Endothelial cell of umbilical vein (primary cell): ENCODE measurements around the gene LSMEM2. TPM values are rescaled to one million over a fixed set of nuclear protein-coding genes. Genes with fewer than 3 reads are reported as not detected.

Source experiments
- BruUV-seq: library from RNA; stranded (reverse); fragments of 400-500 nt; replicated peaks from 2 replicates; lab custom pipeline; 2021; lab: Mats Ljungman, UMichigan
- CTCF ChIA-PET: fragments of 300-600, 350-600 bp; sonication (Branson Sonifier 250); formaldehyde crosslinking; loops from one replicate; lab custom pipeline; 2021; ENCODE audit warnings: antibody characterized with exemption, inconsistent platforms; lab: Charles Lee
- POLR2A ChIA-PET: fragments of 300-600, 350-600 bp; sonication (Branson Sonifier 250); formaldehyde crosslinking; loops from one replicate; lab custom pipeline; 2021; ENCODE audit warnings: antibody characterized with exemption, inconsistent platforms; lab: Charles Lee
- DNase-seq: peaks from one replicate; pipeline ENCODE4 v3.0.0-alpha.2; 2011; ENCODE audit warnings: low read depth, low spot score
- FAIRE-seq: peaks from 2 replicates; lab custom pipeline; 2011; peaks lifted over from hg19 to GRCh38; lab: Jason Lieb, UNC
- H2AFZ ChIP-seq: 2 replicates; pipeline ENCODE4 v1.6.0; 2012; ENCODE audit warnings: low read depth, low read length, control low read depth, inconsistent platforms
- H3K27ac ChIP-seq: 2 replicates; pipeline ENCODE4 v1.5.1; 2011; ENCODE audit warnings: low read depth, mild to moderate bottlenecking, control low read depth, low read length, moderate library complexity; ENCODE audit not compliant: insufficient read depth
- H3K27me3 ChIP-seq, 2 experiments: 2 replicates each; pipeline versions ENCODE4 v1.6.0 to v1.6.1; 2011; ENCODE audit warnings: low read length in 2 of 2, mixed read lengths in 1 of 2; ENCODE audit not compliant: control insufficient read depth in 2 of 2, insufficient read depth in 2 of 2
- H3K36me3 ChIP-seq, 2 experiments: 2 replicates in 1 of 2; 3 replicates in 1 of 2; pipeline ENCODE4 v1.5.1; 2011; ENCODE audit warnings: low read length in 2 of 2, mild to moderate bottlenecking in 1 of 2, moderate library complexity in 1 of 2; ENCODE audit not compliant: control insufficient read depth in 2 of 2, insufficient read depth in 2 of 2; ENCODE audit errors: extremely low read depth in 1 of 2
- H3K4me1 ChIP-seq: 3 replicates; pipeline ENCODE4 v1.5.1; 2011; ENCODE audit warnings: mild to moderate bottlenecking, low read length; ENCODE audit not compliant: control insufficient read depth, insufficient read depth; ENCODE audit errors: extremely low read depth
- H3K4me2 ChIP-seq: 2 replicates; pipeline ENCODE4 v1.6.1; 2011; ENCODE audit warnings: low read length, control low read depth, mixed read lengths; ENCODE audit not compliant: insufficient read depth
- H3K4me3 ChIP-seq, 3 experiments: fragments of 200-600 bp in 1 of 3; sonication (generic), shearing (Covaris generic) in 1 of 3; replicated peaks in 1 of 3; 2 replicates each; pipeline ENCODE4 v1.5.1; 2011 to 2016; ENCODE audit warnings: control low read depth in 3 of 3, low read length in 3 of 3, mild to moderate bottlenecking in 2 of 3, inconsistent platforms in 1 of 3, low read depth in 1 of 3, moderate library complexity in 1 of 3; ENCODE audit not compliant: insufficient read depth in 1 of 3
- H3K79me2 ChIP-seq: 2 replicates; pipeline ENCODE4 v1.6.0; 2012; ENCODE audit warnings: low read length, inconsistent platforms; ENCODE audit not compliant: control insufficient read depth, insufficient read depth
- H3K9ac ChIP-seq: replicated peaks from 2 replicates; pipeline ENCODE3; 2011; ENCODE audit warnings: low read length, control low read depth; ENCODE audit not compliant: insufficient read depth; ENCODE audit errors: extremely low read depth
- H3K9me1 ChIP-seq: replicated peaks from 3 replicates; pipeline ENCODE4 v1.6.0; 2011; ENCODE audit warnings: mild to moderate bottlenecking, low read length; ENCODE audit not compliant: control insufficient read depth, insufficient read depth; ENCODE audit errors: extremely low read depth
- H3K9me3 ChIP-seq: replicated peaks from 2 replicates; pipeline ENCODE4 v1.5.1; 2012; ENCODE audit warnings: low read length, inconsistent platforms; ENCODE audit not compliant: control insufficient read depth, insufficient read depth
- H4K20me1 ChIP-seq: replicated peaks from 2 replicates; pipeline ENCODE3; 2011; ENCODE audit warnings: mild to moderate bottlenecking, low read length; ENCODE audit not compliant: control insufficient read depth, insufficient read depth; ENCODE audit errors: extremely low read depth
- EZH2 ChIP-seq: IDR thresholded peaks from 2 replicates; pipeline ENCODE4 v1.6.1; 2012; ENCODE audit warnings: borderline replicate concordance, low read depth, mild to moderate bottlenecking, moderate library complexity, low read length, inconsistent platforms; ENCODE audit not compliant: severe bottlenecking
- FOS ChIP-seq: IDR thresholded peaks from 2 replicates; pipeline ENCODE4 v1.6.1; 2011; ENCODE audit warnings: mild to moderate bottlenecking, low read length, moderate library complexity, borderline replicate concordance; ENCODE audit not compliant: insufficient read depth
- GATA2 ChIP-seq: IDR thresholded peaks from 2 replicates; pipeline ENCODE4 v1.7.0; 2011; ENCODE audit warnings: low read depth, mild to moderate bottlenecking, moderate library complexity, mixed read lengths, low read length; ENCODE audit not compliant: insufficient read length, insufficient read depth
- JUN ChIP-seq: IDR thresholded peaks from 2 replicates; pipeline ENCODE4 v1.6.1; 2011; ENCODE audit warnings: borderline replicate concordance, low read depth; ENCODE audit not compliant: insufficient read length, insufficient read depth
- MYC ChIP-seq: IDR thresholded peaks from one replicate; pipeline ENCODE4 v1.6.1; 2011; ENCODE audit warnings: mild to moderate bottlenecking, low read depth, low read length
- POLR2A ChIP-seq: IDR thresholded peaks from 2 replicates; pipeline ENCODE4 v1.6.1; 2012; ENCODE audit warnings: low read depth, mild to moderate bottlenecking, control low read depth, low read length
- POLR2AphosphoS5 ChIP-seq: IDR thresholded peaks from 2 replicates; pipeline ENCODE4 v1.6.1; 2012; ENCODE audit warnings: low read depth, mild to moderate bottlenecking, control low read depth, low read length, moderate library complexity; ENCODE audit not compliant: insufficient read depth
- dilution Hi-C: fragments of 300-500 bp; cut with MboI; formaldehyde crosslinking; loops from one replicate; pipeline ENCODE4 v1.15.0; 2019; ENCODE audit warnings: low sequenced_read_pairs; ENCODE audit not compliant: extremely low pct_ligation_motif_present
- intact Hi-C: fragments of 100-400 bp; cut with micrococcal nuclease; formaldehyde crosslinking; loops from one replicate; pipeline ENCODE4 v1.10.0; 2022
- polyA plus RNA-seq, 4 experiments: library from polyadenylated mRNA; depleted of rRNA in 3 of 4; stranded (reverse) in 3 of 4; unstranded in 1 of 4; fragments of >200 nt; gene quantifications; 2 replicates each; pipeline versions ENCODE4 v1.2.1 to v1.2.3, GENCODE V29; 2011 to 2012; ENCODE audit warnings: missing spikeins in 1 of 4
- total RNA-seq: library from RNA; stranded (reverse); gene quantifications from 2 replicates; pipeline ENCODE4 v1.2.3, GENCODE V29; 2021
- TF ChIP-seq, protein P1 (sequence below), 2 donors: IDR thresholded peaks; 1 replicate in 1 of 2; 2 replicates in 1 of 2; pipeline ENCODE4 v1.5.1; 2011; ENCODE audit warnings: low read length in 2 of 2, mild to moderate bottlenecking in 2 of 2, moderate library complexity in 2 of 2, control low read depth in 1 of 2, inconsistent platforms in 1 of 2, low read depth in 1 of 2; ENCODE audit not compliant: insufficient read depth in 1 of 2; ENCODE audit errors: extremely low read depth in 1 of 2
- TF ChIP-seq, protein P2 (sequence below): IDR thresholded peaks from 2 replicates; pipeline ENCODE4 v1.6.1; 2011; ENCODE audit not compliant: insufficient read depth, insufficient read length

Gene LSMEM2
- total and polyA plus RNA-seq, 2 donors (not counting 3 experiments of a cell fraction or from before 2014, with no cell fraction given), result not detected

DNA sequence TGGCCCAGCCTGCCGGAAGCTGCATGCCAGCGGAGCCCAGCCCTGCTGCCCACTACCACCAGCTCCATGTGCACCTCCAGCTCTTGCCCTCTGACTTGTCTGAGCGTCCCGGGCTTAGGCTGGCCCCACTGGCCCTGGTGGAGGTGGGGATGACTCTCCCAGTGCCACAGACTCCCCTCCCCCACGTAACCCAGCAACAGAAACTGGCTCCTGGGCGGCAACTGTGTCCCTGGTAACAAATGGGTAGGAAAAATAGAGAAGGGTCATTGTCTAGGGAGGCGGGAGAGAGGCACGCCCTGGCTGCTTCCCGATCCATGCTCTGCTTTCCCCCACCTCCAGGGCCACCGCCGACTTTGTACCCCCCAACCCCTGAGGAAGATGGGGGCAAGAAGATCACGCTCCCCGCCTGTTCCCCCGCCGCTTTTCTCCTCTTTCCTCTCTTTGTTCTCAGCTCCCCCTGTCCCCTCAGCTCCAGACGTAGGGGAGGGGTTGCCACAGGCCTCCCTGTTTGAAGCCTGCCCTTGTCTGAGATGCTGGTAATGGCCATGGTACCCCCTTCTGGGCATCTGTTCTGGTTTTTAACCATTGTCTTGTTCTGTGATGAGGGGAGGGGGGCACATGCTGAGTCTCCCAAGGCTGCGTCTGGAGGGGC is 20.7 kb upstream of the LSMEM2 start:
- no peak overlapping the region for H3K4me2 ChIP-seq
- no peaks in the 10 kb centered on the region for H3K27me3 ChIP-seq
- no peaks in the 10 kb centered on the region for H3K9me1 ChIP-seq
- dilution Hi-C loops, result no loop called here
- no peaks in the 10 kb centered on the region for H4K20me1 ChIP-seq
- peaks cover 29% of the 10 kb centered on the region for H3K79me2 ChIP-seq
- TF ChIP-seq FOS (no peak), POLR2A (no peak), JUN (no peak), POLR2AphosphoS5 (no peak), MYC (no peak), EZH2 (no peak), GATA2 (no peak)
- TF ChIP-seq, protein P1, sequence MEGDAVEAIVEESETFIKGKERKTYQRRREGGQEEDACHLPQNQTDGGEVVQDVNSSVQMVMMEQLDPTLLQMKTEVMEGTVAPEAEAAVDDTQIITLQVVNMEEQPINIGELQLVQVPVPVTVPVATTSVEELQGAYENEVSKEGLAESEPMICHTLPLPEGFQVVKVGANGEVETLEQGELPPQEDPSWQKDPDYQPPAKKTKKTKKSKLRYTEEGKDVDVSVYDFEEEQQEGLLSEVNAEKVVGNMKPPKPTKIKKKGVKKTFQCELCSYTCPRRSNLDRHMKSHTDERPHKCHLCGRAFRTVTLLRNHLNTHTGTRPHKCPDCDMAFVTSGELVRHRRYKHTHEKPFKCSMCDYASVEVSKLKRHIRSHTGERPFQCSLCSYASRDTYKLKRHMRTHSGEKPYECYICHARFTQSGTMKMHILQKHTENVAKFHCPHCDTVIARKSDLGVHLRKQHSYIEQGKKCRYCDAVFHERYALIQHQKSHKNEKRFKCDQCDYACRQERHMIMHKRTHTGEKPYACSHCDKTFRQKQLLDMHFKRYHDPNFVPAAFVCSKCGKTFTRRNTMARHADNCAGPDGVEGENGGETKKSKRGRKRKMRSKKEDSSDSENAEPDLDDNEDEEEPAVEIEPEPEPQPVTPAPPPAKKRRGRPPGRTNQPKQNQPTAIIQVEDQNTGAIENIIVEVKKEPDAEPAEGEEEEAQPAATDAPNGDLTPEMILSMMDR (IDR thresholded peaks at IDR 0.05; ENCODE audit: extremely low read depth in 1 of 2, insufficient read depth in 1 of 2, low read depth in 1 of 2, low read length in 2 of 2), result no peak
- TF ChIP-seq, protein P2, sequence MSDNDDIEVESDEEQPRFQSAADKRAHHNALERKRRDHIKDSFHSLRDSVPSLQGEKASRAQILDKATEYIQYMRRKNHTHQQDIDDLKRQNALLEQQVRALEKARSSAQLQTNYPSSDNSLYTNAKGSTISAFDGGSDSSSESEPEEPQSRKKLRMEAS, result no peak
- BruUV-seq, result no TSS peak
- ChIA-PET POLR2A (interaction anchor here (0.6 to 1.2 kb wide), 2 partner anchors 11 to 63 kb away, joined by 3 read pairs; no protein-coding TSS in a partner anchor), CTCF (interaction anchor here (2.5 to 8.6 kb wide), 5 partner anchors 10 to 65 kb away, joined by 12 to 98 read pairs (median 28); partner anchors contain the start of gene GNAT1)
- no peak overlapping the region for H3K4me3 ChIP-seq
- H2AFZ ChIP-seq, result no peak overlapping the region
- peak overlapping the region; percentile 39 for H3K27ac ChIP-seq
- no peak overlapping the region for H3K9ac ChIP-seq
- no peak for FAIRE-seq
- intact Hi-C loops, result no loop called here
- H3K36me3 ChIP-seq, result peaks cover 14 to 43% of the 10 kb centered on the region in 2 experiments
- H3K9me3 ChIP-seq, result no peaks in the 10 kb centered on the region
- DNase-seq, result no peak
- peaks cover 47% of the 10 kb centered on the region for H3K4me1 ChIP-seq
